Common myeloid progenitor, CD34-positive (primary cell): Measurements from ENCODE around the gene BMAL1.

ENCODE experiments used
- CTCF ChIA-PET: fragments of 350-600 bp; sonication (Branson Sonifier 250); formaldehyde crosslinking; loops from one replicate; lab custom pipeline; 2021; ENCODE audit warnings: antibody characterized with exemption; lab: Charles Lee
- POLR2A ChIA-PET: fragments of 350-600 bp; sonication (Branson Sonifier 250); formaldehyde crosslinking; loops from one replicate; lab custom pipeline; 2021; ENCODE audit warnings: antibody characterized with exemption; lab: Charles Lee
- DNase-seq, 3 donors: peaks; one replicate each; pipeline versions ENCODE4 v3.0.0 to v3.0.0-alpha.2; 2013
- H3K27ac ChIP-seq, 2 experiments: 1 replicate in 1 of 2; 2 replicates in 1 of 2; pipeline ENCODE4 v1.7.0; 2013; ENCODE audit warnings: inconsistent platforms in 2 of 2, low read length in 2 of 2, mild to moderate bottlenecking in 2 of 2, low read depth in 1 of 2, moderate library complexity in 1 of 2; ENCODE audit not compliant: severe bottlenecking in 2 of 2, insufficient read depth in 1 of 2, poor library complexity in 1 of 2
- H3K27me3 ChIP-seq, 5 experiments: replicated peaks in 2 of 5; 1 replicate in 3 of 5; 2 replicates in 2 of 5; pipeline versions ENCODE4 v1.6.1 to v1.7.0; 2013; ENCODE audit warnings: low read length in 4 of 5, mild to moderate bottlenecking in 2 of 5, moderate library complexity in 2 of 5, inconsistent platforms in 1 of 5; ENCODE audit not compliant: insufficient read depth in 5 of 5, control insufficient read depth in 4 of 5
- H3K36me3 ChIP-seq, 4 experiments: 1 replicate in 2 of 4; 2 replicates in 2 of 4; pipeline versions ENCODE4 v1.6.1 to v1.7.0; 2013; ENCODE audit warnings: low read length in 3 of 4, control low read depth in 1 of 4, mild to moderate bottlenecking in 1 of 4; ENCODE audit not compliant: control insufficient read depth in 4 of 4, insufficient read depth in 4 of 4
- H3K4me1 ChIP-seq, 4 experiments: 1 replicate in 3 of 4; 2 replicates in 1 of 4; pipeline versions ENCODE4 v1.6.1 to v1.7.1; 2013; ENCODE audit warnings: low read length in 3 of 4, mild to moderate bottlenecking in 3 of 4, control low read depth in 1 of 4, inconsistent platforms in 1 of 4, moderate library complexity in 1 of 4; ENCODE audit not compliant: control insufficient read depth in 4 of 4, insufficient read depth in 4 of 4; ENCODE audit errors: control extremely low read depth in 1 of 4
- H3K4me3 ChIP-seq, 7 experiments: 1 replicate in 4 of 7; 2 replicates in 3 of 7; pipeline versions ENCODE4 v1.5.1 to v1.7.0; 2013; ENCODE audit warnings: mild to moderate bottlenecking in 7 of 7, low read length in 6 of 7, moderate library complexity in 6 of 7, inconsistent platforms in 2 of 7, low read depth in 2 of 7, control low read depth in 1 of 7; ENCODE audit not compliant: insufficient read depth in 4 of 7, control insufficient read depth in 1 of 7; ENCODE audit errors: extremely low read depth in 1 of 7
- H3K9me3 ChIP-seq, 5 experiments: 1 replicate in 4 of 5; 2 replicates in 1 of 5; pipeline versions ENCODE4 v1.6.1 to v1.7.1; 2013; ENCODE audit warnings: low read length in 4 of 5, mild to moderate bottlenecking in 2 of 5, inconsistent platforms in 1 of 5, low read depth in 1 of 5, moderate library complexity in 1 of 5; ENCODE audit not compliant: control insufficient read depth in 4 of 5, insufficient read depth in 2 of 5; ENCODE audit errors: control extremely low read depth in 1 of 5
- WGBS: methylation state at CpG from one replicate; pipeline ENCODE4 v1.1.5; 2013; ENCODE audit not compliant: insufficient coverage; 5-methylcytosine and 5-hydroxymethylcytosine counted together

Gene BMAL1

GRCh38 chr11:13288375-13289029 is 10.9 kb downstream of the BMAL1 start:
- Histone ChIP-seq H3K27me3 (no peaks in the 10 kb centered on the region), H3K27ac (no peak overlapping the region), H3K36me3 (no peaks in the 10 kb centered on the region), H3K4me1 (no peaks in the 10 kb centered on the region), H3K9me3 (no peaks in the 10 kb centered on the region), H3K4me3 (no peak overlapping the region)
- DNase-seq, result no peak
- ChIA-PET CTCF (interaction anchor here (1.3 kb wide), 1 partner anchor 8 kb away, joined by 3 read pairs; no protein-coding TSS in a partner anchor), POLR2A (interaction anchor here (0.6 kb wide), 1 partner anchor 15 kb away, joined by 4 read pairs; no protein-coding TSS in a partner anchor)
- WGBS, result 100% methylated on average over 3 of the region's 3 CpGs

GRCh38 chr11:13289081-13289480 is 11.5 kb downstream of the BMAL1 start:
- WGBS, result no CpG with 5 or more reads among the region's 1 CpG
- H3K4me3 ChIP-seq, result no peak overlapping the region
- H3K4me1 ChIP-seq, result no peaks in the 10 kb centered on the region
- ChIA-PET POLR2A (no interaction called here), CTCF (no interaction called here)
- H3K27me3 ChIP-seq, result no peaks in the 10 kb centered on the region
- H3K9me3 ChIP-seq, result no peaks in the 10 kb centered on the region
- H3K36me3 ChIP-seq, result no peaks in the 10 kb centered on the region
- H3K27ac ChIP-seq, result no peak overlapping the region
- peak in 1 of 3 donors; percentile 13 for DNase-seq

- H3K9me3 ChIP-seq, result no peaks in the 10 kb centered on the region
- DNase-seq, result no peak
- no peaks in the 10 kb centered on the region for H3K27me3 ChIP-seq
- ChIA-PET CTCF (interaction anchor here (1.9 kb wide), 1 partner anchor 80 kb away, joined by 6 read pairs; no protein-coding TSS in a partner anchor), POLR2A (no interaction called here)
- H3K27ac ChIP-seq, result no peak overlapping the region
- H3K4me1 ChIP-seq, result no peaks in the 10 kb centered on the region
- H3K4me3 ChIP-seq, result no peak overlapping the region
- WGBS, result 90% methylated on average over 3 of the region's 5 CpGs
- no peaks in the 10 kb centered on the region for H3K36me3 ChIP-seq
These were observed 12.8 kb downstream of the BMAL1 start for GRCh38 chr11:13290221-13290980.

- CTCF ChIA-PET, result interaction anchor here (1.9 kb wide), 1 partner anchor 81 kb away, joined by 6 read pairs; no protein-coding TSS in a partner anchor
- Histone ChIP-seq H3K4me1 (no peaks in the 10 kb centered on the region), H3K36me3 (no peaks in the 10 kb centered on the region), H3K9me3 (no peaks in the 10 kb centered on the region), H3K27ac (no peak overlapping the region), H3K4me3 (no peak overlapping the region), H3K27me3 (no peaks in the 10 kb centered on the region)
- POLR2A ChIA-PET, result no interaction called here
- DNase-seq, result no peak
- 100% methylated on average over 1 of the region's 3 CpGs for WGBS
These were observed 13.8 kb downstream of the BMAL1 start for GRCh38 chr11:13291361-13291760.

- whole genome bisulfite sequencing, result 92% methylated on average over 2 of the region's 3 CpGs
- ChIA-PET POLR2A (no interaction called here), CTCF (interaction anchor here (1.9 kb wide), 1 partner anchor 82 kb away, joined by 6 read pairs; no protein-coding TSS in a partner anchor)
- H3K4me1 ChIP-seq, result no peaks in the 10 kb centered on the region
- H3K27me3 ChIP-seq, result no peaks in the 10 kb centered on the region
- no peaks in the 10 kb centered on the region for H3K9me3 ChIP-seq
- H3K4me3 ChIP-seq, result no peak overlapping the region
- no peak for DNase-seq
- no peak overlapping the region for H3K27ac ChIP-seq
- no peaks in the 10 kb centered on the region for H3K36me3 ChIP-seq
These were observed 14.2 kb downstream of the BMAL1 start for GRCh38 chr11:13291800-13292199.

GRCh38 chr11:13292970-13293369 is 15.4 kb downstream of the BMAL1 start:
- DNase-seq, result no peak
- H3K27ac ChIP-seq, result no peak overlapping the region
- CTCF ChIA-PET, result no interaction called here
- H3K27me3 ChIP-seq, result no peaks in the 10 kb centered on the region
- H3K36me3 ChIP-seq, result no peaks in the 10 kb centered on the region
- peaks cover 0 to 9% (median 4%) of the 10 kb centered on the region in 4 experiments for H3K4me1 ChIP-seq
- H3K9me3 ChIP-seq, result no peaks in the 10 kb centered on the region
- POLR2A ChIA-PET, result no interaction called here
- no peak overlapping the region for H3K4me3 ChIP-seq
- 95% methylated on average over 2 of the region's 2 CpGs for WGBS

- no peaks in the 10 kb centered on the region for H3K36me3 ChIP-seq
- ChIA-PET POLR2A (no interaction called here), CTCF (no interaction called here)
- 100% methylated on average over 1 of the region's 4 CpGs for WGBS
- H3K9me3 ChIP-seq, result no peaks in the 10 kb centered on the region
- DNase-seq, result no peak
- H3K27me3 ChIP-seq, result no peaks in the 10 kb centered on the region
- H3K4me1 ChIP-seq, result peaks cover 0 to 12% (median 5%) of the 10 kb centered on the region in 4 experiments
- H3K4me3 ChIP-seq, result no peak overlapping the region
- no peak overlapping the region for H3K27ac ChIP-seq
These were observed 16.6 kb downstream of the BMAL1 start for GRCh38 chr11:13294178-13294577.
